Measurements from ENCODE around the gene PDZRN3. TPM values are rescaled to one million over a fixed set of nuclear protein-coding genes. Genes with fewer than 3 reads are reported as not detected.

The PDZRN3 gene
- total and polyA plus RNA-seq, 4 donors: 7.3 to 36.4 (median 16.3) TPM

DNA sequence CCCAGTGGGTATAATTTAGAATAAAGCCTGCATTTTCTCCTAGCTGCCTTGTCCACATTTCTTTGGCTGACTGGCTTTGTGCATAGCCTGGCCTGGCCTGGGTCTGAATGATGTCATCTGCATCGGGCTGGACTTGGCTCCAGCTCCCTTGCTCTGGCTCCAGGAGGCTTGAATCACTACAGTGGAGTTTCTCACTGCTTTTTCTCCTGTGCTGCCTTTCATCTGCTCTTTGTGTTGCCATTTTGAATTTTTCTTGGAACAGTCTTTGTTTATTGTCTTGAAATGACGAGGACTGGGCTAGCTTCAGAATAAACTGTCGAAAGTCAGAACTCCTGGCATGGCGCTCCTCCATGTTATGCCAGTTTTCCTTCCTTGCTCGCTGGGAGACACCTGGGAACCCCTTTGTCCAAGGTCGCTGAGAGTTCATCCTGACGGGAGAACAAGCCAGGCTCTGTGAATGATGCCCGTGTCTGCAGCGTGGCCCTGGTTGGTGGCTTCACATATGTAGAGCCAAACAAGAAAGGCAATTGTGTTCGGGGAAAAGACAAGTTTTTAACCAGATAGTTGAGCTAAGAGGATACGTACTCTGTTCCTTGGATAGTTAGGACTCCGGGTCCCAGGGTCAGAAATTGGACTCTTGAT lies 258.9 kb downstream of the PDZRN3 start:
- Histone ChIP-seq H3K9me3 (ENCODE audit: control insufficient read depth in 4 of 4, insufficient read depth in 3 of 4, low read length in 3 of 4) (peaks cover 0 to 4% (median 0%) of the 10 kb centered on the region in 4 donors), H3K4me1 (ENCODE audit: control insufficient read depth in 5 of 5, insufficient read depth in 5 of 5, low read length in 5 of 5) (peaks cover 0 to 3% (median 0%) of the 10 kb centered on the region in 5 donors), H3K27me3 (ENCODE audit: control insufficient read depth in 3 of 3, insufficient read depth in 3 of 3, low read length in 2 of 3) (no peaks in the 10 kb centered on the region), H3K4me3 (no peak overlapping the region), H3K27ac (ENCODE audit: low read depth in 1 of 2, low read length in 1 of 2) (no peak overlapping the region), H3K36me3 (ENCODE audit: control insufficient read depth in 4 of 4, insufficient read depth in 4 of 4, low read length in 4 of 4) (no peaks in the 10 kb centered on the region), H3K9ac (ENCODE audit: insufficient read depth in 1 of 2, low read length in 2 of 2) (no peak overlapping the region)
- DNase-seq (peak; percentile 77 to 92 (median 87)), ATAC-seq (ENCODE audit: insufficient read depth, low FRiP score) (peak; percentile 47)
- WGBS, 2 donors: 83 to 89% methylated on average over 12 of the region's 12 CpGs
- TF ChIP-seq, protein P1, sequence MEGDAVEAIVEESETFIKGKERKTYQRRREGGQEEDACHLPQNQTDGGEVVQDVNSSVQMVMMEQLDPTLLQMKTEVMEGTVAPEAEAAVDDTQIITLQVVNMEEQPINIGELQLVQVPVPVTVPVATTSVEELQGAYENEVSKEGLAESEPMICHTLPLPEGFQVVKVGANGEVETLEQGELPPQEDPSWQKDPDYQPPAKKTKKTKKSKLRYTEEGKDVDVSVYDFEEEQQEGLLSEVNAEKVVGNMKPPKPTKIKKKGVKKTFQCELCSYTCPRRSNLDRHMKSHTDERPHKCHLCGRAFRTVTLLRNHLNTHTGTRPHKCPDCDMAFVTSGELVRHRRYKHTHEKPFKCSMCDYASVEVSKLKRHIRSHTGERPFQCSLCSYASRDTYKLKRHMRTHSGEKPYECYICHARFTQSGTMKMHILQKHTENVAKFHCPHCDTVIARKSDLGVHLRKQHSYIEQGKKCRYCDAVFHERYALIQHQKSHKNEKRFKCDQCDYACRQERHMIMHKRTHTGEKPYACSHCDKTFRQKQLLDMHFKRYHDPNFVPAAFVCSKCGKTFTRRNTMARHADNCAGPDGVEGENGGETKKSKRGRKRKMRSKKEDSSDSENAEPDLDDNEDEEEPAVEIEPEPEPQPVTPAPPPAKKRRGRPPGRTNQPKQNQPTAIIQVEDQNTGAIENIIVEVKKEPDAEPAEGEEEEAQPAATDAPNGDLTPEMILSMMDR (IDR thresholded peaks at IDR 0.05; ENCODE audit: control extremely low read depth, extremely low read depth): no peak

DNA sequence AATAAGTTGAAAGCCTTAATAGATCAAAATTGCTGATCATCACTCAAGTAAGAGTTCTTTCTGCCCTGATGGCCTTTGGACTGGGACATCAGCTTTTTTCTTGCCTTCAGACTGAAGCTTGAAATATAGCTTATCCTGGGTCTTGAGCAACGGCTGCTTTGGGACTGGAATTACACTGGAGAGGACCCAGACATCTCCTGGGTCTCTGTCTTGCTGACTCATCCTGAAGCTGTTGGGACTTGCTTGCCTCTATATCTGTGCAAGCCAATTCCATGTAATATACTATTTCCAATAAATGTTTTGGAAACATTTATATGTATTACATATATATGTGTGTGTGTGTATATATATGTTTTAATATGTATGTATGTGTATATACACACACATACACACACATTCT lies 260.2 kb downstream of the PDZRN3 start:
- Histone ChIP-seq H3K36me3 (ENCODE audit: control insufficient read depth in 4 of 4, insufficient read depth in 4 of 4, low read length in 4 of 4) (no peaks in the 10 kb centered on the region), H3K27ac (ENCODE audit: low read depth in 1 of 2, low read length in 1 of 2) (no peak overlapping the region), H3K27me3 (ENCODE audit: control insufficient read depth in 3 of 3, insufficient read depth in 3 of 3, low read length in 2 of 3) (no peaks in the 10 kb centered on the region), H3K9me3 (ENCODE audit: control insufficient read depth in 4 of 4, insufficient read depth in 3 of 4, low read length in 3 of 4) (peaks cover 0 to 4% (median 0%) of the 10 kb centered on the region in 4 donors), H3K4me3 (no peak overlapping the region), H3K9ac (ENCODE audit: insufficient read depth in 1 of 2, low read length in 2 of 2) (no peak overlapping the region), H3K4me1 (ENCODE audit: control insufficient read depth in 5 of 5, insufficient read depth in 5 of 5, low read length in 5 of 5) (peaks cover 0 to 3% (median 0%) of the 10 kb centered on the region in 5 donors)
- DNase-seq (no peak), ATAC-seq (ENCODE audit: insufficient read depth, low FRiP score) (no peak)
- 73 to 79% methylated on average over 1 of the region's 1 CpG for WGBS, 2 donors
- TF ChIP-seq, protein P1 (IDR thresholded peaks at IDR 0.05; ENCODE audit: control extremely low read depth, extremely low read depth): no peak

DNA sequence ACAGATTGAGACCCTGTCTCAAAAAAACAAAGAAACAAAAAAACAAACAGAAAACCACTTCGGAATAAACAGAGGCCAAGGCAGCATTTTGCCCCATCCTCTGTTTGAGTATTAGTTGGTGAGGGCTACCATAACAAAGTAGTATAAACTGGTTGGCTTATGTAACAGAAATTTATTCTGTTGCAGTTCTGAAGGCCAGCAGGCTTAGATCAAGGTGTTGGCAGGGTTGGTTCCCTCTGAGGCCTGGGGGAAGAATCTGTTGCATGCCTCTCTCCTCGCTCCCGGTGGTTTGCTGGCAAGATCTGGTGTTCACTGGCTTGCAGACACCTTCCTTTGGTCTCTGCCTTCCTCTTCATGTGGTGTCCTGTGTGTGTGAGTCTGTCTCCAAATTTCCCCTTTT lies 261.6 kb downstream of the PDZRN3 start:
- whole genome bisulfite sequencing, 2 donors: 89 to 91% methylated on average over 3 of the region's 3 CpGs
- ATAC-seq (ENCODE audit: insufficient read depth, low FRiP score) (no peak), DNase-seq (no peak)
- H3K27ac ChIP-seq (ENCODE audit: low read depth in 1 of 2, low read length in 1 of 2): no peak overlapping the region
- H3K27me3 ChIP-seq (ENCODE audit: control insufficient read depth in 3 of 3, insufficient read depth in 3 of 3, low read length in 2 of 3): no peaks in the 10 kb centered on the region
- H3K36me3 ChIP-seq (ENCODE audit: control insufficient read depth in 4 of 4, insufficient read depth in 4 of 4, low read length in 4 of 4): no peaks in the 10 kb centered on the region
- H3K9ac ChIP-seq (ENCODE audit: insufficient read depth in 1 of 2, low read length in 2 of 2): no peak overlapping the region
- TF ChIP-seq, protein P1 (IDR thresholded peaks at IDR 0.05; ENCODE audit: control extremely low read depth, extremely low read depth): no peak
- peaks cover 0 to 3% (median 0%) of the 10 kb centered on the region in 5 donors for H3K4me1 ChIP-seq (ENCODE audit: control insufficient read depth in 5 of 5, insufficient read depth in 5 of 5, low read length in 5 of 5)
- H3K9me3 ChIP-seq (ENCODE audit: control insufficient read depth in 4 of 4, insufficient read depth in 3 of 4, low read length in 3 of 4): peaks cover 0 to 4% (median 0%) of the 10 kb centered on the region in 4 donors
- no peak overlapping the region for H3K4me3 ChIP-seq
